Nephron progenitor cell (in vitro differentiated cells): ENCODE measurements around the gene RAPGEF4.
"Not testable (repeated sequence)": the region's sequence is repeated elsewhere in the genome, so short reads cannot be mapped to it uniquely, and the experiment has no call there.

Experiments
- DNase-seq: peaks from one replicate; pipeline ENCODE4 v3.0.0; 2021
- H3K27ac Mint-ChIP-seq: 2 replicates; pipeline ENCODE4 v1.8.0; 2021; ENCODE audit warnings: mild to moderate bottlenecking, moderate library complexity, mixed read lengths
- H3K27me3 Mint-ChIP-seq: 2 replicates; pipeline ENCODE4 v1.8.0; 2021; ENCODE audit warnings: mild to moderate bottlenecking, low read depth, mixed read lengths; ENCODE audit not compliant: poor library complexity
- H3K36me3 Mint-ChIP-seq: 2 replicates; pipeline ENCODE4 v1.8.0; 2021; ENCODE audit warnings: low read depth, mixed read lengths
- H3K4me1 Mint-ChIP-seq: 2 replicates; pipeline ENCODE4 v1.8.0; 2021; ENCODE audit warnings: mixed read lengths
- H3K4me3 Mint-ChIP-seq: 2 replicates; pipeline ENCODE4 v1.8.0; 2021; ENCODE audit warnings: mild to moderate bottlenecking, moderate library complexity, mixed read lengths
- H3K9me3 Mint-ChIP-seq: 2 replicates; pipeline ENCODE4 v1.8.0; 2021; ENCODE audit warnings: mild to moderate bottlenecking, moderate library complexity, mixed read lengths
- CTCF ChIP-seq: fragments of 200-600 bp; sonication (generic); IDR thresholded peaks from 2 replicates; pipeline ENCODE4 v1.5.0; 2021; ENCODE audit warnings: antibody characterized with exemption

The RAPGEF4 gene

GRCh38 chr2:172743898-172744297, 8.3 kb downstream of the RAPGEF4 start:
- Mint-ChIP-seq H3K36me3 (peaks cover 33% of the 10 kb centered on the region), H3K4me3 (no peak overlapping the region)

DNA sequence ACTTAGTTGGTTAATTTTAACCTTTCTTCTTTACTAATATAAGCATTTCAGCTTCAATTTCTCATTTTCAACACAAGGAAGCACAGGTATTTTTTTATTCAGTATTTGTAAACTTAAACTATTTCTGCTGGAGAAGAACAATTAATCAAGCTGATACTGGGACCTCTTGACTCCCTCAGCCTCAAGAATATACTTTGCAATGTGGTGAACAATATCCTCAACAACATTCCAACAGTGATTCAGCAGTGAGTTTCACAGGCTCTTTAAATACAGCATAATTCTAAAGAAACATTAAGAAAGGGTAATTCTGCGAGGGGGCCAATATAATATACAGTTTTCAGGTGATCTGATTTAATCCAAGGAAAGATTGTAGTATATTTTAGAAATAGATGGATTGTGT, 10.0 kb downstream of the RAPGEF4 start:
- no peak for DNase-seq
- TF ChIP-seq CTCF, result no peak
- Mint-ChIP-seq H3K4me1 (peaks cover 26% of the 10 kb centered on the region), H3K27me3 (no peaks in the 10 kb centered on the region), H3K27ac (no peak overlapping the region), H3K36me3 (peaks cover 39% of the 10 kb centered on the region), H3K9me3 (peaks cover 48% of the 10 kb centered on the region), H3K4me3 (no peak overlapping the region)

More at GRCh38 chr2:172743898-172744297, 8.3 kb downstream of the RAPGEF4 start:
- Mint-ChIP-seq H3K4me1 (peaks cover 26% of the 10 kb centered on the region), H3K27ac (no peak overlapping the region), H3K9me3 (peaks cover 42% of the 10 kb centered on the region), H3K27me3 (peaks cover 4% of the 10 kb centered on the region)
- no peak for DNase-seq
- TF ChIP-seq CTCF, result no peak

GRCh38 chr2:172748543-172748942, 12.9 kb downstream of the RAPGEF4 start:
- Mint-ChIP-seq H3K36me3 (peaks cover 39% of the 10 kb centered on the region), H3K9me3 (peaks cover 47% of the 10 kb centered on the region)
- H3K4me1 Mint-ChIP-seq, DNase-seq, H3K27me3 Mint-ChIP-seq, H3K4me3 Mint-ChIP-seq, H3K27ac Mint-ChIP-seq: not testable (repeated sequence)

DNA sequence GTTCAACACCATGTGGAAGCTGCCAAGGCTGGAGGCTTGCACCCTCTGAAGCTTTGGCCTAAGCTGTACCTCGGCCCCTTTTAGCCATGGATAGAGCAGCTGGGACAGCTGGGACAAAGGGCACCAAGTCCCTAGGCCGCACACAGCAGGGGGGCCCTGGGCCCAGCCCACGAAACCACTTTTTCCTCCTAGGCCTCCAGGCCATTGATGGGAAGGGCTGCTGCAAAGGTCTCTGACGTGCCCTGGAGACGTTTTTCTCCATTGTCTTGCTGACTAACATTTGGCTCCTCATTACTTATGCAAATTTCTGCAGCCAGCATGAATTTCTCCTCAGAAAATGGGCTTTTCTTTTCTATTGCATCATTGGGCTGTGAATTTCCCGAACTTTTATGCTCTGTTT, 13.7 kb downstream of the RAPGEF4 start:
- no peak for DNase-seq
- no peak for TF ChIP-seq CTCF
- H3K27me3 Mint-ChIP-seq, result no peaks in the 10 kb centered on the region
- H3K4me3 Mint-ChIP-seq, result no peak overlapping the region
- no peaks in the 10 kb centered on the region for H3K4me1 Mint-ChIP-seq
- H3K36me3 Mint-ChIP-seq, result peaks cover 33% of the 10 kb centered on the region
- no peak overlapping the region for H3K27ac Mint-ChIP-seq
- peaks cover 39% of the 10 kb centered on the region for H3K9me3 Mint-ChIP-seq

GRCh38 chr2:172751564-172751963, 15.9 kb downstream of the RAPGEF4 start:
- H3K36me3 Mint-ChIP-seq, result peaks cover 17% of the 10 kb centered on the region

GRCh38 chr2:172753610-172754009, 18.0 kb downstream of the RAPGEF4 start:
- no peak overlapping the region for H3K27ac Mint-ChIP-seq
- DNase-seq, result no peak
- H3K9me3 Mint-ChIP-seq, result peaks cover 8% of the 10 kb centered on the region
- peaks cover 6% of the 10 kb centered on the region for H3K36me3 Mint-ChIP-seq
- no peaks in the 10 kb centered on the region for H3K4me1 Mint-ChIP-seq
- no peaks in the 10 kb centered on the region for H3K27me3 Mint-ChIP-seq
- H3K4me3 Mint-ChIP-seq, result no peak overlapping the region
- no peak for TF ChIP-seq CTCF

More at GRCh38 chr2:172751564-172751963, 15.9 kb downstream of the RAPGEF4 start:
- no peaks in the 10 kb centered on the region for H3K27me3 Mint-ChIP-seq
- DNase-seq, result no peak
- no peaks in the 10 kb centered on the region for H3K4me1 Mint-ChIP-seq
- H3K9me3 Mint-ChIP-seq, result peaks cover 20% of the 10 kb centered on the region
- H3K27ac Mint-ChIP-seq, result no peak overlapping the region
- H3K4me3 Mint-ChIP-seq, result no peak overlapping the region
- TF ChIP-seq CTCF, result no peak
